Activated naive CD4-positive, alpha-beta T cell treated with anti-CD3 and anti-CD28 coated beads, Interleukin-2, amount 50 U/mL, for 24 hours (primary cell): ENCODE data around the gene ORC4.

Experiments
- H3K27ac Mint-ChIP-seq: one replicate; pipeline ENCODE4 v1.8.0; 2021; ENCODE audit warnings: mild to moderate bottlenecking, mixed read lengths
- H3K27me3 Mint-ChIP-seq: one replicate; pipeline ENCODE4 v1.8.0; 2021; ENCODE audit warnings: mixed read lengths
- H3K36me3 Mint-ChIP-seq: one replicate; pipeline ENCODE4 v1.8.0; 2021; ENCODE audit warnings: mixed read lengths
- H3K4me1 Mint-ChIP-seq: one replicate; pipeline ENCODE4 v1.8.0; 2021; ENCODE audit warnings: mixed read lengths
- H3K4me3 Mint-ChIP-seq: one replicate; pipeline ENCODE4 v1.8.0; 2021; ENCODE audit warnings: mild to moderate bottlenecking, mixed read lengths
- H3K9me3 Mint-ChIP-seq: one replicate; pipeline ENCODE4 v1.8.0; 2021; ENCODE audit warnings: mixed read lengths

ORC4 gene

GRCh38 chr2:147924647-147925046 is 95.9 kb downstream of the ORC4 start:
- Mint-ChIP-seq H3K27me3 (no peaks in the 10 kb centered on the region), H3K36me3 (peaks cover 7% of the 10 kb centered on the region), H3K9me3 (no peaks in the 10 kb centered on the region), H3K4me3 (no peak overlapping the region), H3K27ac (peak overlapping the region; percentile 43), H3K4me1 (peaks cover 26% of the 10 kb centered on the region)

- Mint-ChIP-seq H3K9me3 (no peaks in the 10 kb centered on the region), H3K4me3 (no peak overlapping the region), H3K27ac (no peak overlapping the region), H3K36me3 (peaks cover 5% of the 10 kb centered on the region), H3K4me1 (peaks cover 26% of the 10 kb centered on the region), H3K27me3 (no peaks in the 10 kb centered on the region)
Measured at GRCh38 chr2:147923846-147924245, 96.7 kb downstream of the ORC4 start.

GRCh38 chr2:147917161-147917560 is 103.4 kb downstream of the ORC4 start:
- H3K9me3 Mint-ChIP-seq = no peaks in the 10 kb centered on the region
- H3K27ac Mint-ChIP-seq = no peak overlapping the region
- no peaks in the 10 kb centered on the region for H3K4me1 Mint-ChIP-seq
- H3K4me3 Mint-ChIP-seq = no peak overlapping the region
- H3K27me3 Mint-ChIP-seq = no peaks in the 10 kb centered on the region
- H3K36me3 Mint-ChIP-seq = peaks cover 2% of the 10 kb centered on the region

GRCh38 chr2:147916723-147917122 is 103.8 kb downstream of the ORC4 start:
- Mint-ChIP-seq H3K36me3 (peaks cover 2% of the 10 kb centered on the region), H3K27me3 (no peaks in the 10 kb centered on the region), H3K27ac (no peak overlapping the region), H3K9me3 (no peaks in the 10 kb centered on the region), H3K4me1 (no peaks in the 10 kb centered on the region), H3K4me3 (no peak overlapping the region)

- peaks cover 2% of the 10 kb centered on the region for H3K36me3 Mint-ChIP-seq
- H3K27me3 Mint-ChIP-seq = no peaks in the 10 kb centered on the region
- H3K4me1 Mint-ChIP-seq = no peaks in the 10 kb centered on the region
- no peak overlapping the region for H3K4me3 Mint-ChIP-seq
- no peak overlapping the region for H3K27ac Mint-ChIP-seq
- H3K9me3 Mint-ChIP-seq = no peaks in the 10 kb centered on the region
Measured at GRCh38 chr2:147916067-147916466, 104.5 kb downstream of the ORC4 start.

GRCh38 chr2:147913701-147914480 is 106.6 kb downstream of the ORC4 start:
- peaks cover 5% of the 10 kb centered on the region for H3K4me1 Mint-ChIP-seq
- no peaks in the 10 kb centered on the region for H3K27me3 Mint-ChIP-seq
- no peaks in the 10 kb centered on the region for H3K9me3 Mint-ChIP-seq
- H3K27ac Mint-ChIP-seq = no peak overlapping the region
- H3K36me3 Mint-ChIP-seq = peaks cover 2% of the 10 kb centered on the region
- H3K4me3 Mint-ChIP-seq = no peak overlapping the region

GRCh38 chr2:147910990-147911473 is 109.5 kb downstream of the ORC4 start:
- H3K36me3 Mint-ChIP-seq = peaks cover 5% of the 10 kb centered on the region
- H3K4me1 Mint-ChIP-seq = peaks cover 5% of the 10 kb centered on the region
- no peaks in the 10 kb centered on the region for H3K9me3 Mint-ChIP-seq
- H3K27ac Mint-ChIP-seq = peak overlapping the region; percentile 8
- H3K4me3 Mint-ChIP-seq = no peak overlapping the region
- no peaks in the 10 kb centered on the region for H3K27me3 Mint-ChIP-seq

GRCh38 chr2:147909178-147909577 is 111.4 kb downstream of the ORC4 start:
- H3K9me3 Mint-ChIP-seq = no peaks in the 10 kb centered on the region
- H3K4me1 Mint-ChIP-seq = peaks cover 12% of the 10 kb centered on the region
- H3K27me3 Mint-ChIP-seq = no peaks in the 10 kb centered on the region
- H3K27ac Mint-ChIP-seq = no peak overlapping the region
- H3K4me3 Mint-ChIP-seq = no peak overlapping the region
- peaks cover 3% of the 10 kb centered on the region for H3K36me3 Mint-ChIP-seq

- Mint-ChIP-seq H3K4me1 (peaks cover 14% of the 10 kb centered on the region), H3K27me3 (no peaks in the 10 kb centered on the region), H3K4me3 (no peak overlapping the region), H3K9me3 (no peaks in the 10 kb centered on the region), H3K27ac (no peak overlapping the region), H3K36me3 (peaks cover 13% of the 10 kb centered on the region)
Measured at GRCh38 chr2:147904051-147904450, 116.5 kb downstream of the ORC4 start.

- H3K27me3 Mint-ChIP-seq = no peaks in the 10 kb centered on the region
- H3K27ac Mint-ChIP-seq = no peak overlapping the region
- no peak overlapping the region for H3K4me3 Mint-ChIP-seq
- H3K36me3 Mint-ChIP-seq = peaks cover 2% of the 10 kb centered on the region
- H3K9me3 Mint-ChIP-seq = no peaks in the 10 kb centered on the region
- H3K4me1 Mint-ChIP-seq = peaks cover 34% of the 10 kb centered on the region
Measured at GRCh38 chr2:147888680-147889079, 131.9 kb downstream of the ORC4 start.

GRCh38 chr2:147886136-147886535 is 134.4 kb downstream of the ORC4 start:
- Mint-ChIP-seq H3K4me3 (no peak overlapping the region), H3K27ac (no peak overlapping the region), H3K4me1 (peaks cover 39% of the 10 kb centered on the region), H3K36me3 (peaks cover 1% of the 10 kb centered on the region), H3K9me3 (no peaks in the 10 kb centered on the region), H3K27me3 (no peaks in the 10 kb centered on the region)

GRCh38 chr2:147884830-147885229 is 135.7 kb downstream of the ORC4 start:
- Mint-ChIP-seq H3K4me3 (peak overlapping the region; percentile 49), H3K36me3 (peaks cover 1% of the 10 kb centered on the region), H3K27ac (peak overlapping the region; percentile 43), H3K4me1 (peaks cover 47% of the 10 kb centered on the region), H3K9me3 (no peaks in the 10 kb centered on the region), H3K27me3 (no peaks in the 10 kb centered on the region)

GRCh38 chr2:147882631-147883030 is 137.9 kb downstream of the ORC4 start:
- no peak overlapping the region for H3K4me3 Mint-ChIP-seq
- no peaks in the 10 kb centered on the region for H3K27me3 Mint-ChIP-seq
- peaks cover 2% of the 10 kb centered on the region for H3K36me3 Mint-ChIP-seq
- peaks cover 50% of the 10 kb centered on the region for H3K4me1 Mint-ChIP-seq
- H3K27ac Mint-ChIP-seq = no peak overlapping the region
- H3K9me3 Mint-ChIP-seq = no peaks in the 10 kb centered on the region
